Skeletal muscle tissue (tissue), 4 donors: Measurements from ENCODE around the gene SLCO3A1. TPM values are rescaled to one million over a fixed set of nuclear protein-coding genes. Genes with fewer than 3 reads are reported as not detected.

Experiments used
- H3K27ac ChIP-seq: one replicate; pipeline ENCODE4 v1.7.0; 2013; ENCODE audit warnings: mild to moderate bottlenecking, low read depth, low read length, inconsistent platforms
- H3K27me3 ChIP-seq, 3 donors: one replicate each; pipeline ENCODE4 v1.7.0; 2013; ENCODE audit warnings: low read length in 3 of 3; ENCODE audit not compliant: control insufficient read depth in 3 of 3, insufficient read depth in 3 of 3
- H3K36me3 ChIP-seq, 3 donors: one replicate each; pipeline ENCODE4 v1.7.0; 2013; ENCODE audit warnings: low read length in 3 of 3; ENCODE audit not compliant: control insufficient read depth in 3 of 3, insufficient read depth in 3 of 3
- H3K4me1 ChIP-seq, 3 donors: one replicate each; pipeline ENCODE4 v1.7.0; 2013; ENCODE audit warnings: low read length in 3 of 3, mild to moderate bottlenecking in 3 of 3; ENCODE audit not compliant: control insufficient read depth in 3 of 3, insufficient read depth in 3 of 3
- H3K4me3 ChIP-seq, 3 donors: one replicate each; pipeline ENCODE4 v1.7.0; 2013; ENCODE audit warnings: low read length in 3 of 3
- H3K9ac ChIP-seq, 3 donors: one replicate each; pipeline ENCODE4 v1.7.0; 2013; ENCODE audit warnings: low read length in 3 of 3, mild to moderate bottlenecking in 3 of 3, moderate library complexity in 2 of 3, low read depth in 1 of 3
- H3K9me3 ChIP-seq, 3 donors: one replicate each; pipeline ENCODE4 v1.7.0; 2013; ENCODE audit warnings: low read length in 3 of 3; ENCODE audit not compliant: control insufficient read depth in 3 of 3
- total RNA-seq: library from RNA; depleted of rRNA; stranded (reverse); fragments of >200 nt; gene quantifications from one replicate; pipeline ENCODE4 v1.2.3, GENCODE V29; 2014
- donor health status: Osteomylitis.

The SLCO3A1 gene
- total RNA-seq, 1 donor from 2014 or later = 4.7 TPM

- Histone ChIP-seq H3K4me1 (no peaks in the 10 kb centered on the region), H3K9ac (no peak overlapping the region), H3K27ac (no peak overlapping the region), H3K4me3 (no peak overlapping the region), H3K36me3 (peaks cover 3 to 6% (median 4%) of the 10 kb centered on the region in 3 donors), H3K27me3 (no peaks in the 10 kb centered on the region), H3K9me3 (no peaks in the 10 kb centered on the region)
These were observed 290.3 kb downstream of the SLCO3A1 start for GRCh38 chr15:92143765-92144164.

- Histone ChIP-seq H3K36me3 (peaks cover 3 to 9% (median 4%) of the 10 kb centered on the region in 3 donors), H3K4me3 (no peak overlapping the region), H3K9me3 (no peaks in the 10 kb centered on the region), H3K27ac (no peak overlapping the region), H3K9ac (no peak overlapping the region), H3K4me1 (peaks cover 0 to 4% (median 0%) of the 10 kb centered on the region in 3 donors), H3K27me3 (no peaks in the 10 kb centered on the region)
These were observed 293.1 kb downstream of the SLCO3A1 start for GRCh38 chr15:92146511-92147150.

- peaks cover 0 to 4% (median 0%) of the 10 kb centered on the region in 3 donors for H3K4me1 ChIP-seq
- no peak overlapping the region for H3K4me3 ChIP-seq
- H3K27ac ChIP-seq = no peak overlapping the region
- no peaks in the 10 kb centered on the region for H3K9me3 ChIP-seq
- no peaks in the 10 kb centered on the region for H3K27me3 ChIP-seq
- peaks cover 3 to 11% (median 4%) of the 10 kb centered on the region in 3 donors for H3K36me3 ChIP-seq
- no peak overlapping the region for H3K9ac ChIP-seq
These were observed 295.5 kb downstream of the SLCO3A1 start for GRCh38 chr15:92149029-92149428.

- Histone ChIP-seq H3K27me3 (no peaks in the 10 kb centered on the region), H3K9ac (no peak overlapping the region), H3K27ac (no peak overlapping the region), H3K9me3 (no peaks in the 10 kb centered on the region), H3K4me3 (no peak overlapping the region), H3K36me3 (peaks cover 3 to 11% (median 4%) of the 10 kb centered on the region in 3 donors), H3K4me1 (peaks cover 0 to 4% (median 0%) of the 10 kb centered on the region in 3 donors)
These were observed 296.0 kb downstream of the SLCO3A1 start for GRCh38 chr15:92149465-92149864.

- Histone ChIP-seq H3K4me3 (no peak overlapping the region), H3K36me3 (peaks cover 3 to 11% (median 4%) of the 10 kb centered on the region in 3 donors), H3K27ac (no peak overlapping the region), H3K9me3 (no peaks in the 10 kb centered on the region), H3K9ac (no peak overlapping the region), H3K4me1 (peaks cover 0 to 4% (median 0%) of the 10 kb centered on the region in 3 donors), H3K27me3 (no peaks in the 10 kb centered on the region)
These were observed 297.7 kb downstream of the SLCO3A1 start for GRCh38 chr15:92151168-92151567.

GRCh38 chr15:92151741-92152140 is 298.2 kb downstream of the SLCO3A1 start:
- peaks cover 3 to 11% (median 4%) of the 10 kb centered on the region in 3 donors for H3K36me3 ChIP-seq
- H3K4me1 ChIP-seq = peaks cover 0 to 4% (median 0%) of the 10 kb centered on the region in 3 donors
- no peaks in the 10 kb centered on the region for H3K9me3 ChIP-seq
- no peak overlapping the region for H3K4me3 ChIP-seq
- H3K27me3 ChIP-seq = no peaks in the 10 kb centered on the region
- no peak overlapping the region for H3K27ac ChIP-seq
- no peak overlapping the region for H3K9ac ChIP-seq

GRCh38 chr15:92152983-92153382 is 299.5 kb downstream of the SLCO3A1 start:
- no peak overlapping the region for H3K4me3 ChIP-seq
- H3K9ac ChIP-seq = no peak overlapping the region
- no peaks in the 10 kb centered on the region for H3K9me3 ChIP-seq
- peaks cover 0 to 4% (median 0%) of the 10 kb centered on the region in 3 donors for H3K4me1 ChIP-seq
- H3K27me3 ChIP-seq = no peaks in the 10 kb centered on the region
- no peak overlapping the region for H3K27ac ChIP-seq
- peaks cover 0 to 10% (median 0%) of the 10 kb centered on the region in 3 donors for H3K36me3 ChIP-seq

DNA sequence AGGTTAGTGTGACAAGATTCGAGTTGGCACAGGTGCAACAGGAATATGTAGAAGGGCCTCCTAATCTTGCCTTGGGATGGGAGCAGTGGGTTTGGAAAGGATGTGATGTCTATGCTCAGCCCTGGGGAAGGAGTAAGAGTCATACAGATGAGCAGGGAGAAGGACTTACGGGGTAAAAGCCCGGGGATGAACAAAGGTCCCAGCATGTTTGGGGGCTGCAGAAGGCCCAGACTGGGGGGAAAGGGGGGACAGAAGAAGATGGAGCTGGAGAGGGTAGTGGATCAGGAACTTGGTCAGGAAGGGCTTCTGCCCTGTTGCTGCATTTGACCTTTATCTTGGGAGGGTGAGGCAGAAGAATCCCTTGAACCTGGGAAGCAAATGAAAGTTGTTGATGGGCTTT is 300.1 kb downstream of the SLCO3A1 start:
- no peaks in the 10 kb centered on the region for H3K27me3 ChIP-seq
- peaks cover 0 to 4% (median 0%) of the 10 kb centered on the region in 3 donors for H3K4me1 ChIP-seq
- H3K9me3 ChIP-seq = no peaks in the 10 kb centered on the region
- H3K9ac ChIP-seq = no peak overlapping the region
- H3K4me3 ChIP-seq = no peak overlapping the region
- H3K27ac ChIP-seq = no peak overlapping the region
- peaks cover 0 to 5% (median 0%) of the 10 kb centered on the region in 3 donors for H3K36me3 ChIP-seq

DNA sequence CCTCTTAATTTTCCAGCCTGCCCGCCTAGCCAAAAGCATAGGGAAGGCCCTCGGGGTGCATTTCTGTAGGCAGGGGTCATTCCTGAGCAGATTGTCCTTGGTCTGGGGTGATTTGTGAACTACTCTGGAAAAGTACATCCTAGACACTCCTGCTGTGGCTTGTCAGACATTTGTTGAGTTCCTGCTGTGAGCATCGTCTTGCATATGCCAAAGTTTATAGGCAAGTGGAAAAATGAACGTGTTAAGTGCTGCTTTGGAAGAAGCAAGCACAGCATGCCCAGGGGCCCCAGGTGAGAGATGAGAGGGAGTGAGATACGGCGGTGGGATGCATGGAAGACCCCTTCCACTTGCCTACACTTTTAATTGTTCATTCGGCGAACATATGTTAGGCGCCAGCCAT is 302.4 kb downstream of the SLCO3A1 start:
- no peak overlapping the region for H3K9ac ChIP-seq
- H3K9me3 ChIP-seq = no peaks in the 10 kb centered on the region
- peaks cover 0 to 2% (median 0%) of the 10 kb centered on the region in 3 donors for H3K36me3 ChIP-seq

GRCh38 chr15:92157666-92158298 is 304.3 kb downstream of the SLCO3A1 start:
- H3K27ac ChIP-seq = no peak overlapping the region
- peaks cover 0 to 4% (median 2%) of the 10 kb centered on the region in 3 donors for H3K36me3 ChIP-seq
- no peak overlapping the region for H3K4me3 ChIP-seq
- no peaks in the 10 kb centered on the region for H3K9me3 ChIP-seq
- H3K4me1 ChIP-seq = no peaks in the 10 kb centered on the region
- H3K27me3 ChIP-seq = no peaks in the 10 kb centered on the region
- no peak overlapping the region for H3K9ac ChIP-seq

More for the DNA sequence above, 302.4 kb downstream of the SLCO3A1 start:
- no peaks in the 10 kb centered on the region for H3K4me1 ChIP-seq
- H3K4me3 ChIP-seq = no peak overlapping the region
- H3K27ac ChIP-seq = no peak overlapping the region
- H3K27me3 ChIP-seq = no peaks in the 10 kb centered on the region
